NCI-H524 treated with DMSO at 0.1 percent for 48 hours (cell line): ENCODE results near the gene RPL26.
A peak's percentile ranks its signal among the peaks of the same experiment; 100 is the strongest.
"Not testable (repeated sequence)": the region's sequence is repeated elsewhere in the genome, so short reads cannot be mapped to it uniquely, and the experiment has no call there.

Experiments
- DNase-seq: peaks from one replicate; lab custom pipeline; 2025; lab: John Stamatoyannopoulos, UW

The RPL26 gene

GRCh38 chr17:8365143-8365542 is 17.9 kb downstream of the RPL26 start:
- no peak for DNase-seq

DNA sequence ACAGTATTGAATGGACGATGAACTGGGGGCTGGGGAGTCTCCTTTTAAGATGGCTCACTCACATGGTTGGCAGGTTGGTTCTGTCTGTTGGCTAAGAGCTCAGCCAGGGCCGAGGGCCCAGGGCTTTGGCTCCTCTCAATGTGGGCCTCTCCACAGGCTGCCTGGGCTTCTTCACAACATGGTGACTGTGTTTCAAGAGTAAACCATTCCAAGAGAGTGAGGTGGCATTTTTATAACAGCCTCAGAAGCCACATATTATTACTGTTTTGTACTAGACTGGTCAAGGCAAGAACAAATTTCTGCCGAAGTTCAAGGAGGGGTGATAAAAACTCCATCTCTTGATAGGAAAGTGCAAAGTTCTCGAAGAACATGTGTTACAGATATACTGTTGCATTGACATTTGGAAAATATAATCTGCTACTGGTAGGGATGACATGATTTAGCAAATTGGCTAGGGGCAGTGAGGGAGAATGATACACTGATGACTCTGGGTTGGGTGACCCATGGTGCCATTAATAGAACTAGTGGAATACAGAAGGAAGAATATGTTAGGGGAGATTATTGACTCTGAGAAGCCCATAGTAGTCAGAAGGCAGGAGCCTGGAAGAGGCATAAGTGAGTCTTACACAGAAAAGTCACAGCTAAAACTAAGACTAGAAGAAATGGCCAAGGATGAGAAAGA is 20.2 kb downstream of the RPL26 start:
- no peak for DNase-seq

- no peak for DNase-seq
These were observed 22.2 kb downstream of the RPL26 start for GRCh38 chr17:8360751-8361150.

DNA sequence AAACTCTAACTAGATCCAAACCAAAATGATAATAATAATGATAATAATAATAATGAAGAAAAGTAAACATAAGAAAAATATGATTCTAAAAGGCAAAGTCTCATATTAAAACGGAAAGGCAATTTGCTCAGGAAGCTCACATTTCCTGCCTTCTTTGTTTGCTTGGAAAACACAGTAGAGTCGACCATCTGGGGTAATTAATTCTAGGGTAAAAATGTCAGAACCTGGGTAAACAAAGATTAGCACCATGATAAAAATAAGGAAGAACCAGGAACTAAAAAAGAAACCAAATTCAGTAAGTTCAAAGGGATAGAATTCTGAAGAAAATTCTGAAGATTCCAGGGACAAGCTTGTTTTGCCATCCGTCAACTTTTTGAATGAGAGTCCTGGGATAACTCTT is 22.7 kb downstream of the RPL26 start:
- no peak for DNase-seq

GRCh38 chr17:8359769-8360168 is 23.2 kb downstream of the RPL26 start:
- peak; percentile 39 for DNase-seq

GRCh38 chr17:8357910-8358309 is 25.1 kb downstream of the RPL26 start:
- no peak for DNase-seq

DNA sequence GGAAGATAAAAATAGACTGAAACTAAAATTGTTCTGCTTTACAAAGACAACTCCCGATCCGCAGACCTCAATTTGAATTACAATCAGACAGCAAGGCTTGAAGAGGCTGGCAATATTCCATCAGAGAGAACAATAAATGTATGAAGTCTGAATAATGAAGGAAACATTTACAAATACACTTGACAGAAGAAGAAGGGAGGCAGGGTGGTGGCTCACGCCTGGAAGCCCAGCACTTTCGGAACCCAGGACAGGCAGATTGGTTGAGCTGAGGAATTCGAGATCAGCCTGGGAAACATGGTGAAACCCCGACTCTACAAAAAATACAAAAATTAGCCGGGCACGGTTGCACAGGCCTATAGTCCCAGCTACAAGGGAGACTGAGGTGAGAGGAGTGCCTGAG is 28.8 kb downstream of the RPL26 start:
- DNase-seq = no peak

- DNase-seq = no peak
These were observed 29.3 kb downstream of the RPL26 start for GRCh38 chr17:8353736-8354135.

GRCh38 chr17:8350339-8350738 is 32.7 kb downstream of the RPL26 start:
- no peak for DNase-seq

DNA sequence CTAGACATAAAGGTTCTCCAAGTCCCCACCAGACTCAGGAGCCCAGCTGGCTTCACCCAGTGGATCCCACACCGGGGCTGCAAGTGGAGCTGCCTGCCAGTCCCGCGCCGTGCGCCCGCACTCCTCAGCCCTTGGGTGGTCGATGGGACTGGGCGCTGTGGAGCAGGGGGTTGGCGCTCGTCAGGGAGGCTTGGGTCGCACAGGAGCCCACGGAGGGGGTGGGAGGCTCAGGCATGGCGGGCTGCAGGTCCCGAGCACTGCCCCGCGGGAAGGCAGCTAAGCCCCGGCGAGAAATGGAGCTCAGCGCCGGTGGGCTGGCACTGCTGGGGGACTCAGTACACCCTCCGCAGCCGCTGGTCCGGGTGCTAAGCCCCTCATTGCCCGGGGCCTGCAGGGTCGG is 36.0 kb downstream of the RPL26 start:
- DNase-seq = not testable (repeated sequence)

GRCh38 chr17:8345951-8346665 is 36.9 kb downstream of the RPL26 start:
- DNase-seq = no peak

DNA sequence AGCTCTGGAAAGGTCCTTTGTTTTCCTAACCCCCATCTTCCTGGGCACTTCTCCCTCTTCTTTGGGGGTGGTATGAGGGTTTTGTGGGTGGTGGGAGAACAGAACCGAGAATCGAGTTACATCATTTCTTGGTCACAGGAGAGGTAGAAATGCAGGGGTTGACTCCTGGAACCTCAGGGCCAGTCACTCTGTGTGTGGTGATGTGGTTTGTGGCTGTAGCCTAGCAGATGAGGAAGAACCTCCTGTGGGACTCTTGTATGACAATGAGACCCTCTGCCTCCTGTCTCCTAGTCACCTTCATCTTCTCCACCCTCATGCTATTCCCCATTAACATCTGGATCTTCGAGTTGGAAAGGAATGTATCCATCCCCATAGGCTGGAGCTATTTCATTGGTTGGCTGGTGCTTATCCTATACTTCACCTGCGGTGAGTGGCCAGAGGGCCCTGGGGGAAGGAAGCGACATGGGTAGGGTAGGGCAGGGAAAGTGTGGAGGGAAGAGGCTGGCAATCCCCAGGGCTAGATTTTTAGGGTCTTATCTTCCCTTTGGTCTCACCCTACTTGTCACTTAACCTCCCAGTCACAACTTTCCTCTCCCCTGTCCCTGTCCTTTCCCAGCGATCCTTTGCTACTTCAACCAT is 37.8 kb downstream of the RPL26 start:
- no peak for DNase-seq

GRCh38 chr17:8341456-8341855 is 41.5 kb downstream of the RPL26 start:
- DNase-seq = no peak

DNA sequence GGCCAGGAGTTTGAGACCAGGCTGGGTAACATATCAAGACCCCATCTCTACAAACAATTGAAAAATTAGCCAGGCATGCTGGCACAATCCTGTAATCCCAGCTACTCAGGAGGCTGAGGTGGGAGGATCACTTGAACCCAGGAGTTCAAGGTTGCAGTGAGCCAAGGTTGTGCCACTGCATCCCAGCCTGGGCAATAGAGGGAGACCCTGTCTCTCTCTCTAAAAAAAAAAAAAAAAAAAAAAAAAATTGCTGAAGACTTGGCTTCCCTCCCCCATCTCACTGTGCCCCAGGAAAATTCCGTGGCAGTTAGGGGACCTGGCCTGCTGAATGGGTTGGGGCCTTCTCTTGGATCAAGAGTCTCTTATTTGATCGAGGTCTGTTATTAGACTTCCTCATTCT is 43.5 kb downstream of the RPL26 start, which contains the start of gene ODF4:
Gene ODF4 (plus strand): TSS at position 301 of the 400 bp plus-strand sequence. CDS start 212 bp downstream, outside the sequence.
- DNase-seq = no peak

DNA sequence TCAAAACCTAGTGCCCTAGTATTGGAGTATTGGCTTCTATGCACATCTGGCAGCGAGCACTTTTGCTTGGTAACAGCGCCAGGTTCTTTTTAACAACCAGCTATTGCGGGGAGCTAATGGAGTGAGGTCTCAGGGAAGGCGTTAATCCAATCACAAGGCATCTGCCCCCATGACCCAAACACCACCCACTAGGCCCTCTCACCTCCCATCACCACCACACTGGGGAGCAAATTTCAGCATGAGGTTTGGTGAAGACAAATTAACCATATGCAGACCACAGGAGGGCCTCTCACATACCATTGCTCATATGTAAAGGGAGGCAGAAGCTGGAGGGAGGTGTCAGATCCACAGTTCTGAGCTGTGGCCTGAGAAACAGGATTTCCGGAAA is 44.2 kb downstream of the RPL26 start:
- DNase-seq = no peak

- DNase-seq = no peak
These were observed 44.9 kb downstream of the RPL26 start for GRCh38 chr17:8337802-8338752.

DNA sequence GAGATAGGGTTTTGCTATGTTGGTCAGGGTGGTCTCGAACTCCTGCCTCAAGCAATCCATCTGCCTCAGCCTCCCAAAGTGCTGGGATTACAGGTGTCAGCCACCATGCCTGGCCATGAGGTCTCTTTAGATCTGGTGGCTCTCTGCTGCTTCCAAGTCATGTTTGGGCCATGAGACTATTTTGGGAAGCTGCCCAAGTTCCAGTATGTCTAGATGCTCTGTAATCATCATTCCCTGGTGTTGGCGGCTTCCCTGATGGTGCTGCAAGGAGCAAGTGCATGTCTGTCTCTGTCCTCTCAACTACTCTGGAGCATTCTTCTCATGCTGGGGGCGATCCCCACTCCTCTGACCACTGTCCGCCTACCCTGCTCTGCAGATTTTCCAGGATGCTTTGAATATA is 49.7 kb downstream of the RPL26 start:
- no peak for DNase-seq

DNA sequence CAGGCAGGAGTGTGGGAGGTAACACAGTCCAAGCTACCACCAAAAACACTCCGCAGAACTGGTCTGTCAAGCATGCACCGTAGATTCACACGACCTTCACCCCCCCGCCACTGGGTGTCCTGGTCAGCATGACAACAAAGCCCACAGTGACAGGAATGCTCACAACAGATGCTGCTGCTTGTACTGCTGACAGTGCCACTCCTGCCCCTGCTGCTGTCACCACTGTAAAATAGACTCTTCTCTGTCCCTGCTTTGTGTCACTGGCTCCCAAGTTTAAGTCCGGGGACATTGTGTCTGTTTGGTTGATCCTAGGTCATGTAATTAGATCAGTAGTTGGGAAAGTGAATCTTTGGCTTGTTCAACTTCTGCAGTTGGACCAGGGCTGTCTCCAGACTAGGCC is 50.3 kb downstream of the RPL26 start:
- no peak for DNase-seq

DNA sequence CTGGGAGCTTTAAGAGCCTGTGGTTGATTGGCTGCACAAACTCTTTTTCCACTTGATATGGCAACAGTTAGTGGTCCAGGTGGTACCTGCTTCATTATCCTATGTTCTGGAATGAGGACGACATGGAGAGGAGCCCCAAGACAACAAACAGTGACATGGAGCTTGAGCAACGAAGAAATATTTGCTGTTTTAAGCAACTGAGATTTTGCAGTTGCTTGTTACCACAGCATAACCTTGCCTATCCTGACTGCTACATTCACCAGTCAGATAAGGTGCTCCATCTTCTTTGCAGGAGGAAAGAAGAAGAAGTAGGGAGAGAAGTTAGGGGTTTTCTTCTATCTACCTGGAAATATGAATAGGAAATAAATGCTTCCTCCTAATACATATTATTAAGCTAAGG is 50.9 kb downstream of the RPL26 start:
- no peak for DNase-seq
